NCI-H146 treated with DMSO at 0.1 percent for 48 hours (cell line): ENCODE measurements around the gene IP6K2.

Experiments
- DNase-seq: peaks from one replicate; lab custom pipeline; 2025; ENCODE audit not compliant: unreplicated experiment; lab: John Stamatoyannopoulos, UW

The IP6K2 gene

DNA sequence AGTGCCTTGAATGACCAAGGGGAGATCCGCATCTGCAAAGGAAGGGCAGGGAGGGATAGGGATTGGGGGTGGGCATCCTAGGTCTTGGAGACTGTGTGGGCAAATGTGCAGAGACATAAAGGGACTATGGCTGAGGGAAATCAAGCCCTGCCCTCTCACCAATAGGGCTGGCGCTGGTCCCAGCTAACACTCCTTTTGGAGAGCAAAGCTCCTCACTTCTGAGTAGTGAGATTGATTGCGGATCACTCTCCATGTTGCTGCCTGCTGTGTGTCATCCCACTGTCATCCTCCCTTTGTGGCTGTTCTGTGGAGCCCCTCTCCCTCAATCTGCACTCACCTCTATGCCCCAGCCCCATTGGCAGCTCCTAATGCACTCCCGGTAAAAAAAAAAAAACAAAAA, 52.1 kb downstream of the IP6K2 start:
- no peak for DNase-seq

DNA sequence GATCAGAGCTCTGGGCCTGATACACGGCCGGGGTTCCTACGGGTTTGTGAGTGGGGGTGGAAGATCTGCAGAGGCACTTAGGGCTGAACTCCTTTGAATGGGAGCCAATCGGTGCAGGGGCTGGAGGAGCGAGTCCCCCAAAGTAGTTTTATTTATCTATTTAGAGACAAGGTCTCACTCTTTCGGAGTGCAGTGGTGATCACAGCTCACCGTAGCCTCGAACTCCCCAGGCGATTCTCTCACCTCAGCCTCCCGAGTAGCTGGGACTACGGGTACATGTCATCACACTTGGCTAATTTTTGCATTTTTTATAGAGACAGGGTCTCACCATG, 52.7 kb downstream of the IP6K2 start:
- DNase-seq = no peak

DNA sequence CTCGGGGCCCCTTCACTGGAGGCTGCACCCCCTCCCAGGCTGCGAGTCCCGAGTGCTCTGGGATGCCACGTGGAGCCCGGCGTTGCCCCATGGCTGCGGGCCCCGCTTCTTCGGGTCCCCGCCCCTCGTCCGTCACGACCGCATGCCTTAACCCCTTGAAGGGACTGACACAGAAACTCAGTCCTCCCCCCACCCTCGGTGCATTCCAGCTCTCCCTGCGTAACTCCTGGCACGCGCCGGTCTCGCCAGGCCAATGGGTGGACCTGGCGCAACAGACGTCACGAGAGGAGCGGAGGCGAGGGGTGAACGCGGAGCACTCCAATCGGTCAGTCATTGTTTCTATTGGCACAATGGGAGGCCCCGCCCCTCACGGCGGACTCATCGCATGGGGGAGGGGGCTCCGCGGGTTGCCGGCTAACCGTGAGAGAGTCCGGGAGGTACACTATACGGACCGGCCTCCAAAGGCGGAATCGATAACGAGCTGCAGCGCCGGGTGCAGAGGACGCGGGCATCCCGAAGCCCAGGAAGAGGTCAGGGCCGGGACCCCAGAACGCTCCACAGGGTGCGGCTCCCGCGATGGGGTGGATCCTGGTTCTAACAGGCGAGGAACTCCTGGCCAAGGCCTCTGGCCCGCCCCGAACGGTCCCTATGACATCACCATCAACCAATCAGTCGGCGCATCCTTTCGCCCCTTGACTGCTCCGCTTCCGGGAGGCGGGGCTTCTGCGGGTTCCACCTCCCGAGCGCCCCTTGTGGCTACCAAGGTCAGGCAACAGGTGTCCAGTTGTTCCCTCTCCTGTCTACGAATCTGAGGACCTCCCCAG, 53.3 kb downstream of the IP6K2 start:
- peak; percentile 89 for DNase-seq

DNA sequence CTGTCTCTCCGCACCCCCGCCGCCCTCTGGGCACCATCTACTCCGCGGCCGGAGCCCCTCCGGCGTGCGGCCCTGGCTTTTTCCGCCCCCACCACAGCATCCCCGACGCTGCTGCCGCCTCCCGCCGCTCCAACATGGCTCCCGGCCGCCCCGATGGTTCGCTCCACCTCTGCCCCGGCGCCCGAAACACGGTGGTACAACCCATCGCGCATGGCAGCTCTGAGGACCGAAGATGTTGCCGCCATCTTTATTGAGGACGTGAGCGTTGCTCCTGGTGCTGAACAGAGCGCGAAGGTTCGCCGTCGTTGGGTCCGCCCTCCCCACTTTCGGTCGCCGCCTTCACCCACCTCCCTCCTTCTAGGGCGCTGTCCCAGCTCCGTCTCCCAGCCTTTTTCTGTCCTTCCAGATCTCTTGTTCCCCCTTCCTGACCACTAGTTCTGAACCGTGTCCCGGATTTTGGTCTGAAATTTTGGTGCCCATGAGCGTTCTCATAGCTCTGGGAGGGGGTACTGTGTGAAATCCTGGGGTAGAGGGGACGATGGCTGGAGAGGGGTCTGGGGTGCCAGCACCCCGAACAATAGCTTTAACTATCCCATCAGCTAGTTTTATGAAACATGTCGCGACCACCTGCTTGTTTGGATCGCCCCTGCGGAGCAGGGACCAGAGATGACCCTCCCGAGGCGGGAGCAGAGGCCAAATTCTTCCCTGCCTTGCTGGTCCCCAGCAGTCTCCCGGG, 54.1 kb downstream of the IP6K2 start, which contains the start of gene CELSR3:
CELSR3 (minus strand) TSS at position 134 of the 736 bp plus-strand sequence. CDS start 252 bp downstream, outside the sequence.
- DNase-seq = peak; percentile 72

DNA sequence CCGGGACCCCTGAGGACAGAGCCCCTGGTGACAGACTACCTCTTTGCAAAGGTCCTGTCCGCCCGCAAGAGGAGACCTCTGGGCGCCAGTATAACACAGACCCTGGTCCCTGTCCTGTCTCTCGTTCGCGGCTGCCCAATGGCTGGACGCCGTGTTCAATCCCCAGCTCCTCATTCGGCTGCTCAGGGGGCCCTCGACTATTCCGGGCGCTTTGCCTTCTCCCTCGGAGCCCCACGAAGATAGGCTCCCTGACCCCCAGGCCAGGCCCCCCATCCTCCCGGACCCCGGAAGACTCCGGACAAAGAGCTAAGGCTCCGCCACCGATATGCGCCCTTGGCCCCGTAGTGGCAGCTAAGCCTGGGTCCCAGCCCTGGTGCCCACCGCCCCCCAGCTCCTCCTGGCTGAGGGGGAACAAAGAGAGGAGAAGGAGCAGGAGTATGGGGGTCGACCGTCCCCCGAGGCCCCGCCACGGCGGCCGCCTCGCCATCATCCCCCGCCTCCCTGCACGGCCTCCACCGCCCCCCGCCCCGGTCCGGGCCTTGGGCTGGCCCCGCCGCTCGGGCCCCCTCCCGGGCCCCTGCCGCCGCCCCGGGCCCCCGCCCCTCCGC, 54.8 kb downstream of the IP6K2 start:
- DNase-seq = no peak

DNA sequence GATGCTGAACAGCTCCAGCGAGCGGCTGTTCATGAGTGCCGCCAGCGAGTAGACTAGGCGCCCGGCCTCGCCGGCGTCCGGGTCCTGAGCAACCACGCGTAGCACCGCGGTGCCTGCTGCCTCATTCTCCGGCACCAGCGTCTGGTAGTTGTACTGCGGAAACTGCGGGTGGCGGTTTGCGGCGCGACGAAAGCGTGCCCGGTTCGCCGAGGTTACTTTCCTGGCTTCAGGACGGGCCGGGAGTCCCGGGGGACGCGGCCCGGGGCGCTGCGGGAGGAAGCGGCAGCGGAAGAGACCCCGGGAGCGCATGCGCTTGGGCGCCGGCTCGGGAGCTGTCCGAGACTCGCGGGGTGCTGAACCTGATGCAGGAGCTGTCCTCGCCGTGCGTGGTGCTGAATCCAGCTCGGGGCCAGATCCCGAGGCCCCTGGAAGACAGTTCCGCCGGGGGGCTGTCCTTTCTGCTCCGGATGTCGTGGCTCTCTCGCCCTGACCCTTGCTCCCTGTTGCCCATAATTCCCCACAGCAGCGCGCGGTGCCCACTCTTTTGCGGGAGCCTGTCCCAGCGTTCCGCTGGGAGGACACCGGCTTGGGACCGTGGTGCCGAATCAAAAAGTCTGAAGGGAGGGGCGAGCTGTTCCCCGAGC, 55.4 kb downstream of the IP6K2 start:
- no peak for DNase-seq

DNA sequence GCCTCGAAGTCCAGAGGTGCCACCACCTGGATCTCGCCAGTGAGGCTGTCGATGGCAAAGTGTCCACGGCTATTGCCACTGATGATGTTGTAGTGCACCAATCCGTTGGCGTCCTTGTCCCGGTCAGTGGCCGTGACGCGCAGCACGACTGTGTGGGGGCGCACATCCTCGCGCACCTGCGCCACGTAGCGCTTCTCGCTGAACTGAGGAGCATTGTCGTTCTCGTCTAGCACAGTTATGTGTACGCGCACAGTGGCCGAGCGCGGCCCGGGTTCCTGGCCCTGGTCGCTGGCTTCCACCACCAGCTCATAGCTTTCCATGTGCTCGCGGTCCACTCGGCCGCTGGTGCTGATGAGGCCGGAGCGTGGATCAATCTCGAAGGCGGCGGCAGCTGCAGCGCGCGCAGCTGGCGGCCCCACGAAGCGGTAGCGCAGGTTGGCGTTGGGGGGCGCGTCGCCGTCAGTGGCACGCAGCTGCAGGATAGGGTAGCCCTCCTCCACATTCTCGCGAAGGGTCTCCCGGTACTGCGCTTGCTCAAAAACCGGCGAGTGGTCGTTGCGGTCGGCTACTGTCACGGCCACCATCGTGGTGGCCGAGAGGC, 56.1 kb downstream of the IP6K2 start:
- DNase-seq = no peak

DNA sequence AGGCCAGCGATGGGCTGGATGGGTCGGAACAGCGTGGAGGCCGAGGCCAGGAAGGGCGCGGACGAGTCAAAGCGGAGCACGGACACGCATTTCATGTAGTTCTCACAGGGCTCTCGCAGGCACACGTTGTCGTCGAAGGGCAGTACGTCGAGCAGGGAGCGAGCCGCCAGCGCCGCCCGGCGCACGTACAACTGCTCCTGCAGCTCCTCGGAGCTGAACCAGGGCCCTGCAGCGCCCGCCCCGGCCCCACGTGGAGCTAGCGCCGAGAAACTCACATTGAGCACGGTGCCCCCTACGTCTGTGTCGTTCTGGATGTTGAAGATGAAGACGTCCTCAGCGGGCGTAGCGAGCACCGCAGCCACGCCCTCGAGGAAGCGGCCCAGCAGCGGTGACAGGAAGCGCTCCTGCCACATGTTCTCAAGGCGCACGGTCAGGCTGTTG, 60.2 kb downstream of the IP6K2 start:
- DNase-seq = no peak

DNA sequence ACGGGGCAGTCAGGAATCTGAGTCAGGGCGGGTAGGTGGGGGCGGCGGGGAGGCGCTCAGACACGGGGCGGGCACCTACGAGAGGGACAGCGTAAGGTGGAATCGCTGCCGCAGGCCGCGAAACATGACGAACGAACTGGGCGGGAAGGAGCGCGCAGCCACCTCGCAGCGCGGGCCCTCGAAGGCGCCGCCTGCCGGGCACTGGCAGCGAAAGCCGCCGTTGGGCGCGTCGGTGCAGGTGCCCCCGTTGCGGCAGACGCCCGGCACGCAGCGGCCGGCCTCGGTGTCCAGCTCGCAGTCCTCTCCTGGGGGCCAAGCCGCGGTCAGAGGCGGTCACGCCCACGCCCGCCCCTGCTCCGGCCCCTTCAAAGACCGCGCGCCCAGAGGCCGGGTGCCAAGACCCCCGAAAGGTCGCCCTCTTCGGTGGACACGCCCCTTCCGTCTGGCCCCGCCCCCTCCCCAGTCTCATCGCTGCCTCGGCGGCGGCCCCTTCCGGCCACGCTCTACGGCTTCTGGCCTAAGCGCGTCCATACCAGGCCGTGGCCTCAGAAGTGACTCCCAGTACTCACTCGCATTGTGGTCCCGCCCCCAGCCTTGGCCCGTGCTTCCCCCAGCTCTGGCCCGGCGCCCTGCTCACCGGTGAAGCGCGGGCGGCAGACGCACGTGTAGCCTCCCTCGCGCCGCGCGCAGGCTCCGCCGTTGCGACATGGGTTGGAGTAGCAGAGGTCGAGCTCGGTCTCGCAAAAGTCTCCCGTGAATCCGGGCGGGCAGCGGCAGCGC, 60.8 kb downstream of the IP6K2 start:
- DNase-seq = no peak

DNA sequence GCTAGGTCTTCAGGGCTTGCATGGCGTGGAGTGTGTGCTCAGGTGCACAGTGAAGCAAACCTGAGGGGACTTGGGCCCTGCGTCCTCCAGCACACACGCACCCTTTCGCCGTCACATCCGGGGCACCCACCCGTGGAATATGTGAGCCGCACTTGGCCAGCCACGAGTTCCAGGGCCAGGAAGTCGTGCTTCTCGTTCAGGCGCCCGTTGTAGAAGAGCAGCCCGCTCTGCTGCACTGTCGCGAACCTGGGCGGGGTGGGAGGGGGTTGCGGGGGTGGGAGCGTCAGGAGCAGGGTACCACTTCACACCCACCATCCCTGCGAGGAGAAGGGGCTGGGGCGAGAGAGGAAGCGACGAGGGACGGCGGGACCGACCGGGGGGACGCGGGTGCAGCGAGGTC, 61.4 kb downstream of the IP6K2 start:
- DNase-seq = no peak

DNA sequence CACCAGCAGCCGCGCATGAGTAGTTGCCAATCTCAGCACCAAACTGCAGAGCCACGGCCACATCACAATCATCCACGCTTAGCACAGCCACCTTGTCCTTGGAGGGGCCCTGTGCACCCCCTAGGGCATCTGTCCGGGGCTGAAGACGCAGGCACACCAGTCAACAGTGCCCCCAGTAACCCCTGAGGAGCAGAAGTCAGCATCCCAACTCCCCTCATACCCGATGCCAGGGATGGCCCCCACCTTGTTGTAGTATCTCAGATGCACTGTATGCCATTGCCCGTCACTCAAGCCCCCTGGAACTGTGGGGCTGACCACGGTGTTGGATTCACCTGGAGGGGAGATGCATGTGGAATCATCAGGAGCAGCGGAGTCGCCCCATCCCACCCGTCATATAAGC, 62.0 kb downstream of the IP6K2 start:
- no peak for DNase-seq

DNA sequence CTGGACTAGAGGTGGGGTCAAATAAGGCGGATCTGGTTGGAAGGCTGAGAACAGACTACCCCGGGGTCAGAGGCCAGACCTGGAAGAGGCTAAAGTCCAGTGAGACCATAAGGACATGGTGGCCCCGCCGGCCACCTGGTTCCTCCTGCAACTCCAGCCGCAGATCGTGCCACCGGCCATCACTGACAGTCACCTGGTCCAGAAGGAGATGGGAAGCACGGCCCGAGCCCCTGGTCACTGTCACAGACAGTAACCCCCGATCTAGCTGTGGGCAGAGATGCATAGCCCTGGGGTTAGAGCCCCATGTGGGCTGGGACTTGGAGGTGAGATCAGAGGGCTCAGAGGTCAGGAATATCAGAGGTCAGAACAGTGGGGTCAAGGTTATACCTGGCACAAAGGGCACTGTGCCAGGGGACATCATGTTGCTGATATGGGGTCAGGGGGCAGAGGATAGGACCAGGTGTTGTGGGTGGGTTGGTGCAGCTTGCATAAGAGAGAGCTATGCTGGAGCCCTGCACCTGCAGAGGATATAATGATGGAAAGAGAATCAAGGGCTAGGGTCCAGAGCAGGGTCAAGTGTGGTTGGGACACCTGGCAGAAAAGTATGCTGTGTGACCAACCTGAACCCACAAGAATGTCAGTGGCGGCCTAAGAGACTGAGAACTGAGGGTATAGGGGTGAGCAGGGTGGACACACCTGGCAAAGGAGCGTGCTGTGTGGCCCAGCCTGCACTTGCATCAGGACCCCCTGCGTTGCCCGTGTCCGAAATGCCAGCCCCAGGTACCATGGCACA, 63.9 kb downstream of the IP6K2 start:
- DNase-seq = no peak

DNA sequence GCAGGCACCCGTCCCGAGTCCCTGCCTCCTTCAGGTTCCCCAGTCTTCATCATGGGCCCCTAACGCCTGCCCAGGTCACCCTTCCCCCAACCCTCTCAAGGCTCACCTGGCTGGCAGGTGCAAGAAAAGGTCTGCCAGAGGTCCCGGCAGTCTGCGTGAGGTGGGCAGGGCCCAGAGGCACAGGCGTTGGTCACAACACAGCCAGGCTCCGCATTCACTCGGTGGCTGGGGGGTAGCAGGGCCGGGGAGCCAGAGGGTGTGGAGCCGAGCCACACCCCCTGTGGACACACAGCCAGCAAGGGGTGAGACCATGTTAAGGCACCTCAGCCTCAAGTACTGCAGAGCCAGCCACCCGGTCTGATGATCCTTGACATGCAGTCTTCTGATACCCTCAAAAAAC, 65.2 kb downstream of the IP6K2 start:
- DNase-seq = no peak

DNA sequence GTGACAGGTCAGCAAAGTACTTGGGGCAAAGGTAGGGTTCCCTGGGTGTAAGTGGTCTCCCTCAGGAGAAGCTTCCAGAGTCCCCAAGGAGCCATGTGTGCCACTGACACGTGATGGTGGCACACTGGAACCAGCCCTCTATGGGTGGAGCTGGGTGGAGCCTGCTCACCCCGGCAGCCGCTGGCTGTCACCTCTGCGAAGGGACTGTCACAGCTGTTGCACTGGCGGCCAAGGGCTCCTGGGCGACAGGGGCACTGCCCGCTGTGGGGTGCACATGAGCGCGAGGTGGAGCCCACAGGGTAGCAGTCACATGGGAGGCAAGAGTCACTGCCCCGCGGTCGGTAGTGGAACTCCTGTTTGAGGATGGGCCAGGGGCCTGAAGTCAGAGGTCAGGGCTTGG, 66.3 kb downstream of the IP6K2 start:
- DNase-seq = no peak

DNA sequence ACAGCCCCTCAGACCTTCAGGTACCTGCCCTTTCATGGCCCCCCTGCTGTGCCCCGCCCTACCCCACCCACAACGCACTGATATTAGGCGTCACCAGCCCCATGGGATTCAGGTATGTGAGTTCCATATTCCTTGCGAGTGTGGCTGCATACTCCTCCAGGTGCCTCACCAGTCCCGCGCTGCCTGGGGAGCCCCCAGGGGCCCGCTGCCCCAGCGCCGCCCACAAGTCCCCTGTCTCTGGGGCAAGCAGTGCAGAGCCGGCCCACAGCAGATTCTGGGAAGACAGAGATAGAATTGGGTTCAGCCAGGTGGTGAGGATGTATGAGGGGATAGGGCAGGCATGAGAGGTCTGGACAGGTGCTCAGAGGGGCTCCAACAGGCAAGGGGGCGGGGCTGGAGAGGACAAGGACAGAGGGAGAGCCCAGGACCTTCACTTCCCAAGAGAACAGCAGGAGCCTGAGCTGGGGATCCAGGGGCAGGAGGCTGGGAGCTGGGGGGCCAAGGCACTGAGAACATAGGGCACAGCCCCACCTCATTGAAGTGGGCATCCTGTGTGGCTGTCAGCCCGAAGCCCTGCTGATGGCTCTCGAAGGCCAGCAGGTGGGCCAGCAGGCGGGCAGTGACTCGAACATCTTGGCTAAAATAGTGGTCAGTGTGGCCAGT, 68.7 kb downstream of the IP6K2 start:
- no peak for DNase-seq

DNA sequence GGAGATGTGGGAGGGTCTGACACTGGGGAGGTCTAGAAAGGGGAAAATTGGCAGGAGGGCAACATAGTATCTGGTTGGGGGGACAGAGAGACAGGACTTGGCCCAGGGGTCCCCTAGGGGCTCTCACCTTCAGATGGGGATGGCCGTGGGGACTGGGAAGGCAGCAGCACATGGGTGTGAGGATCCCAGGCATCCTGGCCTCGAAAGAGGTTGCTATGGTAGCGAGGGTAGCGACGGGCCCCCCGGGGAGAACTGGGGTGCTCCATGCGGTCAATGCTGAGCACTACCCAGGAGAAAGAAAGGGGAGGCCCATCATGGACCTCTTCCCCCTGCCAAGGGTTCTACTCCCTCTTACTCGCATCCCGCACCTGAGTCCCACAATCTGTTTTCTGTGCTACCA, 69.3 kb downstream of the IP6K2 start:
- no peak for DNase-seq

DNA sequence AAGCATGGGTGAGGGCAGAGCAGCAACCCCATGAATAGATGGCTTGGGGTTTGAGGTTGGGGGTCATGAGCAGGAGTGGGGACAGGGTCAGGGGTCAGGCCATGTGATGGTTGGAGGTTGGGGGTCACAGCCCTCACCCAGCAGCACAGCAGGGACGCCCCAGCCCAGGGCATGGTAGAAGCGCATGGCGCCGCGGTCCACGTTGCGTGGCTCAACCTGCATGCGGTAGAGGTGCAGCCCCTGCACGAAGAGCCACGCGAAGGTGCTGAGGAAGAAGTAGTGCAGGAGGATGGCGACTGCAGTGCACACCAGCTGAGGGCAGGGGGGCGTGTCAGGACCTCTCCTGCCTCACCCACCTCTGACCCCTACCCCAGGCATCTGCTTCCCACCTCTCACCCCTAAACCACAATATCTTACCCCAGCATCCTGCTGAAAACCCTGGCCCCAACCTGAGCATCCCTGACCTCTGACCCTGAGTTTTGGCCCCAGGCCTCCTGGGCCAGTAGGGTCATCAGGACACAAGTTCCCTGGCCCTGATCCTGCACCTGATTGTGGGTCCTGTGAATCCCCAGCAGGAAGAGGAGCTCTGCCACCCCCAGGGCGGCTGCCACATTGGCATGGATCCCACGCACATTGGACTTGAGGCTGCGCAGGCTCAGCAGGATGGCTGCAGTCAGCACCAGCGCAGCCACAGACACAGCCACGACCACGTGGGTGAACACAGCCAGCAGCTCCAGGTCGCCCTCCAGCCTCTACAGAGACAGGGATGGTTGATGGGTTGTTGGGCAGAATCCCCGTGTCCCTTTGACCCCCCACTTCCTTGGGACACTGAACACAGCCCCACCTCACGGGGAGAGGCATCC, 71.9 kb downstream of the IP6K2 start:
- no peak for DNase-seq

DNA sequence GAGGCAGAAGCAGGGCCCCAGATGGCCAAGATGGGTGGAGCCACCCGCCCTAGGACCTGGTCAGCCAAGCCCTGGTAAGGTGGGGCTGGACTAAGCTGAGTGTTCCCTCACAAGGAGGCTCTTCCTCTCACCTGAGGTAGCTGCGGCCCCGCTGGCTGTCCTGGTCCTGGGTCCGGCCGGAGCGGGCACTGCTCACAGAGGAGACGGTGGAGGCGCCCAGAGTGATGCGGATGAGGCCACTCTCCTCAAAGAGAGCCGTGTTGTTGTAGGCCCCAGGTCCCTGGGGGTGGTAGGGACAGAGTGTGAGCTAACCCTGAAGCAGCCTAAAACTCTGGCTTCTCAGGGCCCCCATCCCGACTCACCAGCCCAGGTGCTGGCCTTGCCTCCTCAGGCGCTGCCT, 74.4 kb downstream of the IP6K2 start:
- no peak for DNase-seq
